Medulla oblongata (tissue), 1 donor: ENCODE data around the gene NAALADL2.
"Not testable (repeated sequence)": the region's sequence is repeated elsewhere in the genome, so short reads cannot be mapped to it uniquely, and the experiment has no call there.

Source experiments
- DNase-seq: peaks from one replicate; pipeline ENCODE4 v3.0.0-alpha.2; 2015; ENCODE audit errors: extremely low spot score

NAALADL2 gene

GRCh38 chr3:175070946-175071345 lies 211.8 kb downstream of the NAALADL2 start:
- no peak for DNase-seq

DNA sequence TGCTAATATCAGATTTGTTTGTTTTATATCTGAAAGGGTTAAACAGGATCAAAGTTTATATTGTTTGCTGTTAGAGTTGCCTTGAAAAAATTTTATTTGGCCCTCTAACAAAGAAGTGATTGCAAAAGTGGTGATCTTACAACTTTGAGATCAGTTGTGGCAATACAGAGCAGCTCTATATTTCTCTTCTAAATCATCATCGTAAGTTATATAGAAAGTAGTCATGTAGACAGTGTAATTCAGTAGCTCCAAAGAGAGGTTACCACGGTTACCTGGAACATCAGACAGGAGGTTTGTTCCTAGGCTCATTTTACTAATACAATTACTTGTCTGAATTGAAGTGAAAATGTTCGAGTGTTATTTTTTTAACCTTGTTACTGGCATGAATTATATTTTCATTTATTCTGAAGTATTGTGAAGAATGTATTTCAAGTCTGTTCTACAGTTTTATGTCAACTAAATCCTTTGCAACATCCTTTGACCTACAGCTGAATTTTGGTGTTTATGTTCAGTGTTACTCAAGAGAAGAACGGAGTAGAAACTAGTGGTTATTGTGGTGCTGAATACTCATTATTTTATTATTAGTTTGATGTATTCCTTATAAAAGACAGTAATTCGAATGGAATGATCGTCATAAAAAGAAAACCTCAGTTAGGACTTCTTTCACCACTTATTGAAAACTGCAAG lies 214.2 kb downstream of the NAALADL2 start:
- DNase-seq = no peak

- DNase-seq = no peak
These were observed 216.1 kb downstream of the NAALADL2 start for GRCh38 chr3:175075269-175075668.

- DNase-seq = no peak
These were observed 218.1 kb downstream of the NAALADL2 start for GRCh38 chr3:175077216-175077615.

DNA sequence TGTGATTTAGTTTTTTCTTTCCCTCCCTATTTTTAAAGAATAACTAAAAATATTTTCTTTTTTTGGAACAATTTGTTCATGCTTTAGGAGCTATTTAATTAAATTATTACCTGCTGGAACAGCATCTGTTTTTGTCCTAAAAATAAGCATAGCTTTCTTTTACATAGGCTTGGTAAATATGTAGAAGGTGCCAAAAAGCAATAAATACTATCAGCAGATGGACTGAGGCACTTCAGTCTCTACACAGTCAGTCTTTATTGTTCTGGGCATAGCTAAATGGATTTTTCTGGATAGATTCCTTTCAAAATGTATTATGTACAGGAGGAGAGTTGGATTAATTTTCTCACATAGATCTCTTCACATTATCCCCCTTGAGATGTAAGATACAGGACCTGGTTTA lies 223.5 kb downstream of the NAALADL2 start:
- no peak for DNase-seq

- DNase-seq = not testable (repeated sequence)
These were observed 228.0 kb downstream of the NAALADL2 start for GRCh38 chr3:175087128-175087527.

DNA sequence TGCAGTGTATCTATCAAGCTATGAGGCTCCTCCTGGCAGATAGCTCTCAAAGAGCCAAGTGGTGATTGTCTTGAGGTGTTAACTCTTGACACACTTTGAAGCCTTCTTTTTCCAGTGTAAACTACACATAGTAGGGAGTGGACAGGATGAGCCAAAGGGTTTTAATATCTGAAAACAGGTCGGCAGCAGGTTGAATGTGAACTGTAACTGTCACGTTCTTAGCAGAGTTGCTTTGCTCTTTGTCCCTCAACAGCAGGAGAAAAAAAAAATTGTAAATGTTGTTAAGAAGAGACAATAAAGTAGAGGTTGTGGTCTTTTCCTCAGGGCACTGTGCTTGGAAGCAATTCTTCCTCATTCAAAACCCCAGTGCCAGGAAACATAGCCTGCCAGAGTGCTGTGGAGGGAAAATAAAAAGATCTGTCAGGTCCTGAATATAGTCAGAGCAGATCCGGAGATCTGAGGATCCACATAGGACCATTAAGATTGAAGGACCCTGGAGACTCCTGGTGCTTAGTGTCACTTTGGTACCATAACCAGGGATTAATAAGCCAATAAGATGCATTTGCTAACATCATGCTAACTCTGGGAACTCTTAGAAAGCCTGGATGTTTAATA lies 229.7 kb downstream of the NAALADL2 start:
- DNase-seq = peak; percentile 17

GRCh38 chr3:175091426-175092114 lies 232.4 kb downstream of the NAALADL2 start:
- DNase-seq = no peak

DNA sequence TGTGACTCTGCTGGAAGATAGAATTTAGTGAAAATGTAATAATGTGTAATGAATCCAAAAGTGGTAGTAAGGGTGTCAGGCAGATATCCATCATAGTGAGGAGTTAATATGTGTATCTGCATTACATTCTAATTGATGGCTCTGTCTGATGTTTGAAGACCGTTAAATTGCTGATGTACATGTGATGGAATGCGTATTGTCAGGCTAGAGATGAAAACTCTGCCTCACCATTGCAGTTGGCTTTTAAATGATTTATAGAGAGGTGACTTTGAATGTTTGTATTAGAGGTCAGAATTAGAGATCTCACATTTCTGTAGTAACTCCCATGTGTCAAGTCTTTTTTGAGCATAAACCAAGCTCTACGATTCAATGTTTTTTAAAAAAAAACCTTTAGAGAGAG lies 234.6 kb downstream of the NAALADL2 start:
- DNase-seq = no peak

GRCh38 chr3:175094344-175094743 lies 235.2 kb downstream of the NAALADL2 start:
- DNase-seq = no peak

DNA sequence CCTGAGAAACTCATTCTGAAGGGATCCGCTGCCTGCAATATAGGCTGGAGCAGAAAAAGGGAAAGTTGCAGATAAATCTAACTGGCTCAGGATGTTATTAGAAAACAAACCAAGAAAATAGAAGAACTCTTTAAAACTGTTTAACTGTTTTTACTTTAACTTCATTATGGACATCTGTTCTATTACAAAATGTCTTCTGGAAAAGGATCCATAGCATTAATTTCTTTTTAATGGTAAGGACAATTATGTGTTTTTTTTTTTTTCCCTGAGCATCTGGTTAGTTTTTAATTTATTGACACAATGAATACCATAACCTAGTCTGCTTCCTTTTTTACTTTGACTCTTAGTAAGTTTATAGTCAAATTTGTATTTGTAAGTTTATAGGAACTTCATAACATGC lies 239.5 kb downstream of the NAALADL2 start:
- no peak for DNase-seq

DNA sequence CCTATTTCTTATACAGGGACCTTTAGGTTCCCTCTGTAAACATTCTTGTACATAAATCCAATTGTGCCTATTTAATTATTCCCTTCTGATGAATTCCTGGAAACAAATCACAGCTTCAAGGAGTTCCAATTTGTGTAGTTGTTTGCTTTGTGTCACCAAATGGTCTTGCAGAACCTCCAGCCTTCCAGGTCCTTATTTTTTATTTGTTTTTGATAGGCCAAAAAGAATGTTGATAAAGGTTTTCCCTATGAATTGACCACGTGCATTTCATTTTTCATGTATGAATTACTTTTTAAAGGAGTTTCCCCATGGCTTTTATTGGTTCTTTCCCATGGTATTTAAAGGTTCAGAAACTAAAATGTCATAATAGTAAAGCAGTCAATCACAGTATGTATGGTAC lies 243.0 kb downstream of the NAALADL2 start:
- no peak for DNase-seq

GRCh38 chr3:175103298-175103697 lies 244.2 kb downstream of the NAALADL2 start:
- DNase-seq = no peak

GRCh38 chr3:175105066-175105465 lies 245.9 kb downstream of the NAALADL2 start:
- no peak for DNase-seq

DNA sequence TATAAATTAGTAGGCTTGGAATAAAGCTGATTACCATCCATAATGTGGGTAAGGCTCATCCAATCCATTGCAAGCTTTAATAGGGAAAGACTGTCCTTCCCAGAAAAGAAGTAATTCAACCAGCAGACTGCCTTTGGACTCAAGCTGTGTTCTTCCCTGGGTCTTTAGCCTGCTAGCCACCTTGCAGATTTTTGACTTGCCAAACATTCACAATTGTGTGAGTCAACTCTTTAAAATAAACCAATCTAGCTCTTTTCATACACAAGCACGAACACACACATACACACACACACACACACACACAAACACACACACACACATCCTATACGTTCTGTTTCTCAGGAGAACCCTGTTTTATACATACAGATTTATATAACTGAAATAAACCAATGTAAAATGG lies 248.1 kb downstream of the NAALADL2 start:
- DNase-seq = no peak

DNA sequence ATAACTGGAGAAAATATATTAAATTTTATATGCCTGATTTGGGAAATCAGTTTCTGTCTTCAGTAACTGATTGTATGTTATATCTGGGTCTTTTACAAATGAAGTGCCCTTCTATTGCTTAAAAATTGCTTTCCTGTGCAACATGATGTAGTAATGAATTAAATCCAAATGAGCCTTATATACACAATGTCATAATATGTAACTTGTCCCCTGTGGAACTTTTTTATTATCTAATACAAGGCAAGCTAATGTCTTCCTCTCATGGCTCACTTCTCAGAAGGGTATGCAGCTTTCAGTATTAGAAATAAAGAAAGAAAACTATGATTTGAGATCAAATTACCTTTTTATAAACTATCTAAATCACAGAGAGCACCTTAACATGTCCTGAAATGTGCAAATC lies 248.9 kb downstream of the NAALADL2 start:
- no peak for DNase-seq

- no peak for DNase-seq
These were observed 249.5 kb downstream of the NAALADL2 start for GRCh38 chr3:175108613-175109151.

DNA sequence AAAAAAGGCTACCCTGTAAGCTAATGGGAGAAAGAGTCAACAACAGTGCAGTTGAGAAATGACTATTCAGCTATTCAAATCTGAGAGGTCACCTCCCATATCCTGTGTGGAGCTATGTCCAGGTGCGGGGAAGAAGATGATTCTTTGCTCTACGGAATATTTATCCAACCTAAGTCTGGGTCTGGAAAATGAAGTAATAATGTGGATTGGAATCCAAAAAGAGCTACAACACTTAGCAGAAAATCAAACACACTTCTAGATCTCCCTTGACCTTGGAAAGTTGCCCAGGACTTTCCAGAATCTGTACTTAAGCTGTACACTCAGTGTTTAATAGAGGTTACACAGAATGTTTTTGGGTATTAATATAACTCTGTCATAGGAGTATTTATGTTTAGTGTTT lies 251.9 kb downstream of the NAALADL2 start:
- DNase-seq = no peak

DNA sequence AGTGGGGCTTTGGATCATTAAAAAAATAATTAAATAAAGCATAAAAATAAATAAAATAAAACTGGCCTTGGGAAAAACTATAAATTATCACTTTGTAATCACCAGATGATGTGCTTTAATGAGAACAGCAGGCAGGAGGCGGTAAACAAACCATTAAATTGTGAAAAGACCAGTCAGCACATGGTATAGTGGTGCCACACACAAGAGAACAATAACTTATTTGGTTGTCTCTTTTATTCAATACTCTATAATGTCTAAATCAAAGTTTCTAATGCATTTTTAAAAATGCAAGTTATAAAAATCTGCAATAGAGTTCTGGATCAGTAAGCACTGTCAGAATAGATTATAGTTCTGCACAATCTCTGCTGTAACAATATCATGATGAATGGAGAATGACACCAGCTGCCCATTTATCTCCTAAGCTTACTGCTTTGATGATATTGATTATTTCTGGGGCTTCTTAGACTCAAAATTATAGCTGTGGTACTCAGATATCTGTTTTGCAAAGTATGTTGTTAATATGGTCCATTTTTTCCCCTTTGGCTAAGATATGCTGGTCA lies 259.3 kb downstream of the NAALADL2 start:
- no peak for DNase-seq

DNA sequence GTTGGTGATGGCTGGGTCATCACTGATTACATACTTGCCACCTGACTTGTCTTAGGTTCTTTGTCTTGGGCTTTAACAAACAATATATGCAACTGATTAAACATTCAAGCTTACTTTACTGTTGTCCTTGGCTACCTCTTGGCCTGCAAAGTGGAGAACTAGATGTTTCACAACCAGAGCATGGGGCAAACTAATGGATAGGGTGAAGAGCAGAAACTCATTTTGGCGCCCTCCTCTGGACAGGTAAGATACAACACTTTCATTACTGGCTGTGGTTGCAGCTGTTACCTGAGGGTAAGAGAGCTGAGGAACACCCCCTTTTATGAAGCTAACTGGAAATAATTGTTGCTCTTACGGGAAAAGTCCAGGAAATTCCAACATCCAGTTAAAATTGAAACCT lies 262.1 kb downstream of the NAALADL2 start:
- DNase-seq = no peak

DNA sequence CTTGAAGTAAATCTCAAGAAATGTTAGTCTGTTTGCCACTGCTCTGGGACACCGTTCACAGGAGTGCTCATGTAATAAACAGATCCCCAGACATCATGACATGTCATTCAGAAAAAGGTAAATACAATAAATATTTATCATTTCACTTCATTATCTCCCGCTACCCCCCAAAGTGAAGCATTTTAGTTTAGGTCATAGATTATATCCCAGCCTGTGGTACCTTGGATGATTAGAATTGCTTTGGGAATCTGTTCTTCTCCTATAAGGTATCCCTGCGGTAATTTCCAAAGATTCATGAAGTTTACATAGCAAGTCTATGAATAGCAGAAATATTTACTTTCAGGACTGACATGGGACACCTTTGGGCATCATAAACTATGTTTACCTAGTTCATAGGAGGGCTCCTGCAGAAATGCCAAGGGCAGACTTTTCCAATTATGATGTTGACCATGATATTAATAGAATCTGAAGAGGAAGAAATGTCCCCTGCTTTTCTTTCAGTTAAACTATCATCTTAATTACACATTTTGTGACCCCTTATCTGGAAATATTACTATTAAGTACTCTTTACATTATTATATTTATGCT lies 268.0 kb downstream of the NAALADL2 start:
- no peak for DNase-seq

DNA sequence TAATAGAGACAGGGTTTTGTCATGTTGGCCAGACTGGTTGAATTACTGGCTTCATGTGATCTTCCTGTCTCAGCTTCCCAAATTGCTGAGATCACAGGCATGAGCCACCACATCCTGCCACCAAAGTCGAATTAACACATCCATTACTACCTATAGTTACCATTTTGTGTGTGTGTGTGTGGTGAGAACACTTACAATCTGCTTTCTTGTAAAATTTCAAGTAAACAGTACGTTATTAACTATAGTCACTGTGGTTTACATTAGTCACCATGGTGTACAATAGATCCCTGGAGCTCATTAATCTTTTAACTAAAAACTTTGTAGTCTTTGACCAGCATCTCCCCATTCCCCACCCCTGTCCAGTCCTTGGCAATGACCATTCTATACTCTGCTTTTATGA lies 270.0 kb downstream of the NAALADL2 start:
- DNase-seq = no peak
